Ishikawa (cell line): ENCODE data around the gene RPS21.
A peak's percentile ranks its signal among the peaks of the same experiment; 100 is the strongest.

Experiments used
- CEBPB ChIP-seq: IDR thresholded peaks from 2 replicates; pipeline ENCODE4 v1.6.1; 2012
- CREB1 ChIP-seq: IDR thresholded peaks from 2 replicates; pipeline ENCODE4 v1.6.1; 2012; ENCODE audit warnings: low read depth
- EGR1 ChIP-seq: IDR thresholded peaks from 2 replicates; pipeline ENCODE4 v1.6.1; 2012
- EP300 ChIP-seq: IDR thresholded peaks from 2 replicates; pipeline ENCODE4 v1.6.1; 2012; ENCODE audit warnings: borderline replicate concordance
- FOXM1 ChIP-seq: IDR thresholded peaks from 2 replicates; pipeline ENCODE4 v1.6.1; 2012; ENCODE audit warnings: low read depth, borderline replicate concordance
- NFIC ChIP-seq: IDR thresholded peaks from 2 replicates; pipeline ENCODE4 v1.6.1; 2012
- RAD21 ChIP-seq: IDR thresholded peaks from 2 replicates; pipeline ENCODE4 v1.6.1; 2012; ENCODE audit warnings: low read depth
- TAF1 ChIP-seq: IDR thresholded peaks from 2 replicates; pipeline ENCODE4 v1.6.1; 2012; ENCODE audit warnings: low read depth, mild to moderate bottlenecking
- TCF12 ChIP-seq: IDR thresholded peaks from 2 replicates; pipeline ENCODE4 v1.6.1; 2012; ENCODE audit warnings: low read depth
- TEAD4 ChIP-seq: IDR thresholded peaks from 2 replicates; pipeline ENCODE4 v1.6.1; 2012
- YY1 ChIP-seq: IDR thresholded peaks from 2 replicates; pipeline ENCODE4 v1.6.1; 2012; ENCODE audit warnings: low read depth
- ZBTB7A ChIP-seq: IDR thresholded peaks from 2 replicates; pipeline ENCODE4 v1.6.1; 2012; ENCODE audit warnings: low read depth
- TF ChIP-seq, protein P1 (sequence below): IDR thresholded peaks from 2 replicates; pipeline ENCODE4 v1.6.1; 2012; ENCODE audit warnings: low read depth, mild to moderate bottlenecking
- TF ChIP-seq, protein P2 (sequence below): IDR thresholded peaks from 2 replicates; pipeline ENCODE4 v1.6.1; 2012
- TF ChIP-seq, protein P3 (sequence below): IDR thresholded peaks from 2 replicates; pipeline ENCODE4 v1.6.1; 2012

Gene RPS21

DNA sequence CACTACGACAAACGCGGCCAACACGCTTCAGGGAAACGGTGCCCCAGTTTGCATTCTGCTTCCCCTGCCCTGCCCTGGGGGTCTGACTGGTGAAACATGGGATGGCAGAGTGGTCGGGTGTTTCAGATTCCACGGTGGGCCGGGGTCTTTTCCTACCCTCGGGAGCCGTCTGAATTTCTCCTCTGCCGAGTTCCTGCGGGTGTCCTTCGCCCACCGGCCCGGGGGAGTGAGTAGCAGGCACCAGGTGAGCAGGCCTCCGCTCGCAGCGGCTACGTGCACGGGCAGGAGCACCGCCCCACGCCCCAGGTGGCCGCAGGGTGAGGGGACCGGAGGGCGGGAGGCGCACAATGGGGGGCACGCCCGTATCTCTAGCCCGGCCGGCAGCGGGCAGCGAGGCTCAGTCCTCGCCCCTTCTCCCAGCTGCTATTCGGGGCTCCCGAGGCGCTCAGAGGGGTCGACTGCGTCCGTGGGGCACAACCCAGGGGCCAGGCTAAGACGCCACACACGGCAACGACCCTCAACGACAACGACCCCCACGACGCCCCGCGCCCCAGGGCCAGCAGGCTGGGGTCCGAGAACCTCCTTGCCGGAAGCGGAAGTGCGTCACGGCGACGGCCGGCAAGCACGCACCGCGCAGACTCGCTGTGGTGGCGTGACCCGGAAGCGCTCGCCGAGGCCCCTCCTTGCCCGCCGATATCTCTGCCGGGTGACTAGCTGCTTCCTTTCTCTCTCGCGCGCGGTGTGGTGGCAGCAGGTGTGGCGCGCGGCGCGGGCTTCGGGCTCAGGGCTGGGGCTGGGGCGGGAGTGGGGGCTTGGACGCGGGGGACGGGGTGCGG, at the start of gene RPS21:
RPS21 (plus strand) TSS at position 721 of the 836 bp plus-strand sequence. CDS start 236 bp downstream, outside the sequence.
- TF ChIP-seq ZBTB7A (peak; percentile 99), TEAD4 (0 out of 2 replicates have a peak, but pooled peaks have one; percentile 2), TCF12 (peak; percentile 70), EGR1 (no peak), FOXM1 (no peak), EP300 (no peak), NFIC (0 out of 2 replicates have a peak, but pooled peaks have one; percentile 41), TAF1 (peak; percentile 85), CEBPB (no peak), CREB1 (peak; percentile 73), RAD21 (no peak), YY1 (no peak)
- TF ChIP-seq, protein P1, sequence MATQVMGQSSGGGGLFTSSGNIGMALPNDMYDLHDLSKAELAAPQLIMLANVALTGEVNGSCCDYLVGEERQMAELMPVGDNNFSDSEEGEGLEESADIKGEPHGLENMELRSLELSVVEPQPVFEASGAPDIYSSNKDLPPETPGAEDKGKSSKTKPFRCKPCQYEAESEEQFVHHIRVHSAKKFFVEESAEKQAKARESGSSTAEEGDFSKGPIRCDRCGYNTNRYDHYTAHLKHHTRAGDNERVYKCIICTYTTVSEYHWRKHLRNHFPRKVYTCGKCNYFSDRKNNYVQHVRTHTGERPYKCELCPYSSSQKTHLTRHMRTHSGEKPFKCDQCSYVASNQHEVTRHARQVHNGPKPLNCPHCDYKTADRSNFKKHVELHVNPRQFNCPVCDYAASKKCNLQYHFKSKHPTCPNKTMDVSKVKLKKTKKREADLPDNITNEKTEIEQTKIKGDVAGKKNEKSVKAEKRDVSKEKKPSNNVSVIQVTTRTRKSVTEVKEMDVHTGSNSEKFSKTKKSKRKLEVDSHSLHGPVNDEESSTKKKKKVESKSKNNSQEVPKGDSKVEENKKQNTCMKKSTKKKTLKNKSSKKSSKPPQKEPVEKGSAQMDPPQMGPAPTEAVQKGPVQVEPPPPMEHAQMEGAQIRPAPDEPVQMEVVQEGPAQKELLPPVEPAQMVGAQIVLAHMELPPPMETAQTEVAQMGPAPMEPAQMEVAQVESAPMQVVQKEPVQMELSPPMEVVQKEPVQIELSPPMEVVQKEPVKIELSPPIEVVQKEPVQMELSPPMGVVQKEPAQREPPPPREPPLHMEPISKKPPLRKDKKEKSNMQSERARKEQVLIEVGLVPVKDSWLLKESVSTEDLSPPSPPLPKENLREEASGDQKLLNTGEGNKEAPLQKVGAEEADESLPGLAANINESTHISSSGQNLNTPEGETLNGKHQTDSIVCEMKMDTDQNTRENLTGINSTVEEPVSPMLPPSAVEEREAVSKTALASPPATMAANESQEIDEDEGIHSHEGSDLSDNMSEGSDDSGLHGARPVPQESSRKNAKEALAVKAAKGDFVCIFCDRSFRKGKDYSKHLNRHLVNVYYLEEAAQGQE: no peak
- TF ChIP-seq, protein P2, sequence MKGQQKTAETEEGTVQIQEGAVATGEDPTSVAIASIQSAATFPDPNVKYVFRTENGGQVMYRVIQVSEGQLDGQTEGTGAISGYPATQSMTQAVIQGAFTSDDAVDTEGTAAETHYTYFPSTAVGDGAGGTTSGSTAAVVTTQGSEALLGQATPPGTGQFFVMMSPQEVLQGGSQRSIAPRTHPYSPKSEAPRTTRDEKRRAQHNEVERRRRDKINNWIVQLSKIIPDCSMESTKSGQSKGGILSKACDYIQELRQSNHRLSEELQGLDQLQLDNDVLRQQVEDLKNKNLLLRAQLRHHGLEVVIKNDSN: peak; percentile 75
- TF ChIP-seq, protein P3, sequence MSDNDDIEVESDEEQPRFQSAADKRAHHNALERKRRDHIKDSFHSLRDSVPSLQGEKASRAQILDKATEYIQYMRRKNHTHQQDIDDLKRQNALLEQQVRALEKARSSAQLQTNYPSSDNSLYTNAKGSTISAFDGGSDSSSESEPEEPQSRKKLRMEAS: peak; percentile 91

DNA sequence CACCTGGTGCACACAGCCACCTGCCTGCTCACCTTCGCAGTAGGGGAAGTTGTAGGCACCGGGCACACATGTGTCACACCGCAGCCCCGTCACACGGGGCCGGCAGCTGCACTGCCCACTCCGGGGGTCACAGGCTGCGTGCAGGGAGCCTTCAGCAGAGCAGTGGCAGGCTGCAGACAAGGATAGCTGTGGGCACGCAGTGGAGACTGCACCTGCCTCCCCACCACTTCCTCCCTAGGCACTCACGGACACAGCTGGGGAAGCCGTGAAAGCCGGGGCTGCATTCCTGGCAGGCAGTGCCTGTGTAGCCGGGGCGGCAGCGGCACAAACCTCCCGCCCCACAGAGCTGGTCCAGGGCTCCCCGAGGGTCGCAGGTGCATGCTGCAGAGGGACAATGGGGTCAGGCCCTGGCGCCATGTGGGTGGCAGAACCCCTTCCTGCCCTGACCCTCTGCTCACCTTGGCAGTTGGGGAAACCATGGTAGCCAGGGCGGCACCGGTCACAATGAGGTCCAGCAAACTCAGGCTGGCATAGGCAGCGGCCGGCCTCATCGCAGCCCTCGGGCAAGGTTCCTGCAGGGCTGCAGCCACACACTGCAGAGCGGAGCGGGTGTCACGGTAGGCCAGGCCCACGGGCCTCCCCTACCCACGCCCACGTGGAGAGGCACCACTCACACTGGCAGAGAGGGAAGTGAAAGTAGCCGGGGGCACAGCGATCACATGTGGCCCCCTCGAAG, 49.2 kb upstream of the RPS21 start:
- no peak for TF ChIP-seq FOXM1
- no peak for TF ChIP-seq RAD21

DNA sequence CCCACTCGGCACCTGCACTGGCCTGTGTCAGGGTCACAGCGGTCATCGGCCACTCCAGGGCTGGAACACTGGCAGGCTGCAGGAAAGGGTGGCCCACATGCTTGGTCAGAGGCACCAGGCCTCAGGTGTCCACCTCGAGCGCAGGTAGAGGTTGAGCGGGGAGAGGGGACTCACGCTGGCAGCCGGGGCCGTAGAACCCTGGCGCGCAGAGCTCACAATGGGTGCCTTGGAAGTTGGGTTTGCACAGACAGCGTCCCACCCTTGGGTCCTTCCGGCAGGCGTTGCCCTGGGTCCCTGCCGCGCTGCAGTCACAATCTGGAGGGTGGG, 48.6 kb upstream of the RPS21 start:
- TF ChIP-seq ZBTB7A (no peak), CEBPB (no peak)
- TF ChIP-seq, protein P3: no peak
- TF ChIP-seq, protein P1: no peak
- TF ChIP-seq, protein P2: no peak

DNA sequence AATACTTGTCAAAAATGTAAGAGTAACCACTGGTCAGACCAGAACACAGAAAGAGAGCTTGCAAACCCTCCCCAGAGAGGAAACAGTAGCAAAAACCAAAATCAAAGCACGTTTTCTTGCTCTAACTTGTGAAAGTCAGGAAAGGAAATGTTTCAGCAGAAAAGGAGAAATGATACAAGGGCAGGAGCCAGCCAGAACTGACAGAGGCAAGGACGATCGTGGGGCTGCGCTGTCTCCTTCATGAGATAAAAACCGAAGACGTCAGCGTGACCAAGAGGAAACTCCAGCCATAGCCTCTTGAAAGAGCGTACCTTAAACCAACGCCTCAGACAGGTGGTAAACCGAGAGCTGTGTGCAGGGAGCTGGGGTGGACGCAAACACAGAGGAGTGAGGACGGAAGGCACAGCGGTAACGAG, 47.2 kb upstream of the RPS21 start:
- TF ChIP-seq, protein P2: no peak
- TF ChIP-seq, protein P1: no peak
- TF ChIP-seq ZBTB7A: no peak
- no peak for TF ChIP-seq TEAD4
- TF ChIP-seq TAF1: no peak
- TF ChIP-seq CREB1: no peak
- TF ChIP-seq YY1: no peak
- TF ChIP-seq TCF12: no peak
- TF ChIP-seq, protein P3: no peak
- TF ChIP-seq NFIC: no peak
- TF ChIP-seq RAD21: no peak
- no peak for TF ChIP-seq FOXM1
- no peak for TF ChIP-seq EP300
- TF ChIP-seq CEBPB: no peak
